HFF-Myc (cell line): ENCODE measurements around the gene GRID1.

Experiments used
- DNase-seq: peaks from one replicate; pipeline ENCODE4 v3.0.0-alpha.2; 2011; ENCODE audit warnings: low read depth; ENCODE audit errors: extremely low read depth
- H3K4me3 ChIP-seq: replicated peaks from 2 replicates; pipeline ENCODE4 v1.5.1; 2011; ENCODE audit warnings: low read depth, mild to moderate bottlenecking, control low read depth, low read length
- TF ChIP-seq, protein P1 (sequence below): IDR thresholded peaks from 2 replicates; pipeline ENCODE4 v1.5.1; 2012; ENCODE audit warnings: mild to moderate bottlenecking, low read depth, low read length, control low read depth; ENCODE audit errors: missing control alignments

GRID1 gene

DNA sequence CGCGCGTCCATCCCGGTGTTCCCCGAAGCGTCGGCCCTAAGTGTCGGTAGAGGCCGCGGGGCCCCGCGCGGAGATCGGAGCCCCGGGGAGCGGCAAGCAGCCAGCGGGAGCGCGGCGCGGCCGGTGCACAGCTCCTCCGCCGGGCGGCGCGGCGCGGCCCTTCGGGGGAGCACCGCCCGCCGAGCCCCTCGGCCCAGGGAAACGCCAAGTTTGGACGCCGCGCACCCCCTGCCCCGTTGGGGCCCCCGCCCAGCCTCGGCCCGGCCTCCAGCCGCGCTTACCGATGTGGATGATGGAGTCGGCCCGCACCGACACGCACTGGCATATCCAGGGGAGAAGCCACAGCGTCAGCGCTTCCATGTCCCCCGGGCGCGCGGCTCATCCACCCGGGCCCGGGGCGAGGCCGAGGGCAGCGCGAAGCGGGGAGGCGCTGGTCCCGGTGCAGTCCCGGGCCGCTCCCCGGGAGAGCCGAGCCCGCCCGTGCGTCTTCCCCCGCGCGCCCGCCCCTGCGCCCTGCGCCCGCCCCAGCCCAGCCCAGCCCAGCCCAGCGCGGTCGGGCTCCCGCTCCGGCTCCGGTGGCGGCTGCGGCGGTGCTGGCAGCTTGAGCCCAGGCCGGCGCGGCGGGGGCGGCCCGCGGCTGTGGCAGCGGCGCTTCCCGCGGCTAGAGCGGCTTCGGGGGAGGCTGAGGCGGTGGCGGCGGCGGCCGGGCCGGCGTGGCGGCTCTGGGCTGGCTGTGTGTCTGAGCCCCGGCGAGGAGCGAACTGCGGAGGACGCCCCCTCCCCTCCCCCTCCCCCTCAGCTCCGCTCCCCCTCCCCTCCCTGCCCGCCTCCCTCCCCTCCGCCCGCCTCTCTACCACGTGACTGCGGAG lies at the start of gene GRID1:
Gene GRID1, minus strand, starts transcription at position 763 of the 869 bp plus-strand sequence.
- TF ChIP-seq, protein P1, sequence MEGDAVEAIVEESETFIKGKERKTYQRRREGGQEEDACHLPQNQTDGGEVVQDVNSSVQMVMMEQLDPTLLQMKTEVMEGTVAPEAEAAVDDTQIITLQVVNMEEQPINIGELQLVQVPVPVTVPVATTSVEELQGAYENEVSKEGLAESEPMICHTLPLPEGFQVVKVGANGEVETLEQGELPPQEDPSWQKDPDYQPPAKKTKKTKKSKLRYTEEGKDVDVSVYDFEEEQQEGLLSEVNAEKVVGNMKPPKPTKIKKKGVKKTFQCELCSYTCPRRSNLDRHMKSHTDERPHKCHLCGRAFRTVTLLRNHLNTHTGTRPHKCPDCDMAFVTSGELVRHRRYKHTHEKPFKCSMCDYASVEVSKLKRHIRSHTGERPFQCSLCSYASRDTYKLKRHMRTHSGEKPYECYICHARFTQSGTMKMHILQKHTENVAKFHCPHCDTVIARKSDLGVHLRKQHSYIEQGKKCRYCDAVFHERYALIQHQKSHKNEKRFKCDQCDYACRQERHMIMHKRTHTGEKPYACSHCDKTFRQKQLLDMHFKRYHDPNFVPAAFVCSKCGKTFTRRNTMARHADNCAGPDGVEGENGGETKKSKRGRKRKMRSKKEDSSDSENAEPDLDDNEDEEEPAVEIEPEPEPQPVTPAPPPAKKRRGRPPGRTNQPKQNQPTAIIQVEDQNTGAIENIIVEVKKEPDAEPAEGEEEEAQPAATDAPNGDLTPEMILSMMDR, result no peak
- H3K4me3 ChIP-seq, result no peak within 1 kb of the TSS
- DNase-seq, result no peak

DNA sequence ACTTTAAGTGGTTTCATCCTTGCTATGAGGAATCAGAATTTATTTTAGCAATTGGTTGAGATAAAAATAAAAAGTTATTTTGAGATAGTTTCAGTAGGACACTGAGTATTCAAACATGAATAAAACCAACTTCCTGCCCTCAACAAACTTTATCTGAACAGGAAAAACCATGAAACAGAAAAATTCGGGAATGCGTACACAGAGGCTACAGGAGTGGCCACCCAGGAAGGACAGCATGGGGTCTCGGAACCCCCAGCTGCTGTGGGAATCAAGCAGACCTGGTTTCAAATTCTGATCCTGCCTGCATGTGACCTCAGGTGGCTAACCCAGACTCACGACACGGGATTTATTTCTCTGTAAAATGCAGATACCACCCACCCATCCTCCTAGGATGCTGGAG lies 49.0 kb upstream of the GRID1 start:
- TF ChIP-seq, protein P1, result no peak
- no peak overlapping the region for H3K4me3 ChIP-seq
- DNase-seq, result no peak

DNA sequence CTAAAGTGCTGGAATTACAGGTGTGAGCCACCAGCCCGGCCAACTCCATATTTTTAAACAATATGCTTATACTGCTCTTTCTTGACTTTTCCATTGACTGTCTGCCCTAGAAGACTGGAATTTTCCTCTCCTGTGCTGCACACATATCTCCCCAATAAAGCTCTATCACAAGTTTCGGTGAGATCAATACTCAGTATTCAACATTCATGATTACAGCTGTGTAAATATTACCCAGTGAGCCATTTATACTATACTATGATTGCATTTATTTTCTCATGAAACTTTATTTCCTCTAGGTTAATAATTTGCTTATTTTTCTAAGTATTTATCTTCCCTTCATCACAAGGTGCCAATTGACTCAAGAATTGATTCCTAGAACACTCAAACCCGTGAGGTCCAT lies 48.5 kb upstream of the GRID1 start:
- H3K4me3 ChIP-seq, result no peak overlapping the region
- TF ChIP-seq, protein P1, result no peak
- no peak for DNase-seq

DNA sequence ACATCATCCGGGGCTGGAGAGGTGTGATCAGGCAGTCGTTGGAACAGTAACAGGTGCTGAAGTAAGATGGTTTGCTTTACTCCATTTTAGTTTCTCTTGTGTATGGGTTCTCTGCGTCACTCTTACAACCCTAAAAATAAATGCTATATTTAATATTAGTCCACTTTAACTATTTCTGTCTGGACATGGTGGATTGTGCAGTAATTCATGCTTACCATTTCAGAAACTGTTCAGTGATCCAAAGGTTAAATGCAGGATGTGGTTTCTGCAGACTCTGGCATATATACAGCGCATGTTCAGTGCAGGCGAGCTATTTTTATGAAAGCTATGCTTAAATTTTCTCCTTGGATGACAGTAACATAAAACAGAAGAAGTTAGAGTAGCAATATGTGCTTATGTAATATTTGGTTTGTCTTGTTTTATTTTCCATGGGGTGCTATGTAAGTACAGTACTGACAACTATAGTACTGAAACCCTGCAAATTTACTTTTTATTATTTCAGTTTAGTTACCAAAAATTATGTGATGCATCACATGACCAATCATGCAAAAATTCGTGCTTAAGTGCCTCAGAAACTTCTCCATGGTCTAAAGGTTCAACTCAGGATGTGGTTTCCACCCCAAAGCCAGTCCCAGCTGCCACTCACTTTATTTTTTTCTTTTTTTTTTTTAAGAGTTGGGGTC lies 46.6 kb upstream of the GRID1 start:
- TF ChIP-seq, protein P1, result no peak

DNA sequence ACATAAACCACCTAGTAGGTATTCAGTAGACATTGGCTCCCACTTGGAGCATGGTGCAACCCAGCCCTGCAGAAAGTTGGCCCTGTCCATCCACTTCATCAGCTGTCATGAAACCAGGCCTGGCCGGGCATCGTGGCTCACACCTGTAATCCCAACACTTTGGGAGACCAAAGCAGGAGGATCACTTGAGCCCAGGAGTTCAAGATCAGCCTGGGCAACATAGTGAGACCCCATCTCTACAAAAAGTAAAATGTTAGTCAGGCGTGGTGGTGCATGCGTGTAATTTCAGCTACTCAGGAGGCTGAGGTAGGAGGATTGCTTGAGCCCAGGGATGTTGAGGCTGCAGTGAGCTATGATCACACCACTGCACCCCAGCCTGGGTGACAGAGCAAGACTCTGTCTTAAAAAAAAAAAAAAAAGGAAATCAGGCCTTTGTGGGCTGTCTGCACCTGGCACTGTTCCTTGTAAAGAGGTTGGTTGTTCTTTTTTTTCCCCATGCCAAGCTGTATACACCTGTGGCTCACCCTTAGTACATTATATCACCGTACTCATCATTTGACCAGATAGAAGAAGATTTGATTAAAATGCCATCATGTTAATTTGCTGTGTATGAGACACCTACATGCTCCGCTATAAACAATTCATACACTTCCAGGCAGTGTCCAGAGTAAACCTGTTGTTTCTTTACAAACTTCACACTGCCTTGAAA lies 45.4 kb upstream of the GRID1 start:
- no peak overlapping the region for H3K4me3 ChIP-seq
- TF ChIP-seq, protein P1, result no peak
- no peak for DNase-seq

More for the DNA sequence above, 46.6 kb upstream of the GRID1 start:
- H3K4me3 ChIP-seq, result no peak overlapping the region
- DNase-seq, result no peak

DNA sequence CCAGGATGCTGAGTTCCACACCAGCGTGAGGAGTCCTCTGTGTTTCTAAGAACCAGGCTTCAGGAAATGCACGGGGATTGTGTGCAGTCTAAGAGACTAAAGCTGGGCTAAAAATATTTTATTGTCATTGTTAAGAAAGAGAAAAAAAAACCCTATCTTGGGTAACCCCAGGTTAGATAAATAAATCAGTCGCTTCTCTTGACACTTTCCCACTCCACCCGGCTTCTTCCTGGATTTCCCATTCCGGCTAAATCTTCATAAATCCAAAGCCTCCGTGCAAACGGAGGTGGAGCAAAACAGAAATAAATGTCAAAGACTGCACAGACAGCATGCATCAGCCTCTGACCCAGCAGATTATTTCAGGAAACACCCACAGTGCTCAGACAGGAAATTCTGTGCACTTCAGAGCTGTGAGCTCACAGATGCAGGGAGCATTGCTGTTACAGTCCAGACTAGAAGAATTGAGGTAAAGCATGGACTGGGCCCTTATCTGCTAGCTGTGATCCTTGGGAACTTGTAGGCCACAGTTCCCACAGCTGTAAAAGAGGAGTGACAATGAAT lies 44.8 kb upstream of the GRID1 start:
- peak; percentile 32 for DNase-seq
- TF ChIP-seq, protein P1, result no peak
- H3K4me3 ChIP-seq, result no peak overlapping the region
